ENCODE data around the gene MPHOSPH9. TPM values are rescaled to one million over a fixed set of nuclear protein-coding genes. Genes with fewer than 3 reads are reported as not detected.

The MPHOSPH9 gene
- total RNA-seq, 2 donors from 2014 or later = 68.4 to 85.3 TPM

- WGBS, 2 experiments (ENCODE audit: insufficient coverage in 1 of 2, insufficient read length in 1 of 2) = 89 to 100% methylated on average over 1 to 3 of the region's 3 CpGs
Observed at GRCh38 chr12:123109319-123109772, 123.6 kb downstream of the MPHOSPH9 start.

GRCh38 chr12:123108682-123109066, 124.3 kb downstream of the MPHOSPH9 start:
- Histone ChIP-seq H3K9ac (ENCODE audit: extremely low read depth, low read length, poor library complexity, severe bottlenecking) (no peak overlapping the region), H3K4me3 (ENCODE audit: low read length) (no peak overlapping the region), H3K9me3 (ENCODE audit: control insufficient read depth, low read length) (no peaks in the 10 kb centered on the region), H3K4me1 (ENCODE audit: control insufficient read depth, insufficient read depth, low read length) (peaks cover 8% of the 10 kb centered on the region), H3K27me3 (ENCODE audit: control insufficient read depth, insufficient read depth, low read length, poor library complexity, severe bottlenecking) (no peaks in the 10 kb centered on the region), H3K36me3 (ENCODE audit: control insufficient read depth, insufficient read depth, low read length) (no peaks in the 10 kb centered on the region), H3K27ac (ENCODE audit: low read depth, low read length) (no peak overlapping the region)
- Mint-ChIP-seq H3K4me1 (peaks cover 55% of the 10 kb centered on the region), H3K27me3 (ENCODE audit: insufficient read depth) (no peaks in the 10 kb centered on the region), H3K27ac (no peak overlapping the region), H3K36me3 (ENCODE audit: low read depth) (peaks cover 2% of the 10 kb centered on the region), H3K4me3 (no peak overlapping the region), H3K9me3 (no peaks in the 10 kb centered on the region)
- no peak for DNase-seq
- no peak for TF ChIP-seq CTCF (conservative IDR thresholded peaks at IDR 0.05)
- 89 to 98% methylated on average over 7 of the region's 7 CpGs for WGBS, 2 experiments (ENCODE audit: insufficient coverage in 1 of 2, insufficient read length in 1 of 2)

More at GRCh38 chr12:123109319-123109772, 123.6 kb downstream of the MPHOSPH9 start:
- no peak for DNase-seq
- Histone ChIP-seq H3K9ac (ENCODE audit: extremely low read depth, low read length, poor library complexity, severe bottlenecking) (no peak overlapping the region), H3K36me3 (ENCODE audit: control insufficient read depth, insufficient read depth, low read length) (no peaks in the 10 kb centered on the region), H3K27me3 (ENCODE audit: control insufficient read depth, insufficient read depth, low read length, poor library complexity, severe bottlenecking) (no peaks in the 10 kb centered on the region), H3K4me1 (ENCODE audit: control insufficient read depth, insufficient read depth, low read length) (peaks cover 8% of the 10 kb centered on the region), H3K27ac (ENCODE audit: low read depth, low read length) (no peak overlapping the region), H3K9me3 (ENCODE audit: control insufficient read depth, low read length) (no peaks in the 10 kb centered on the region), H3K4me3 (ENCODE audit: low read length) (no peak overlapping the region)
- no peaks in the 10 kb centered on the region for H3K27me3 Mint-ChIP-seq (ENCODE audit: insufficient read depth)
- no peak overlapping the region for H3K27ac Mint-ChIP-seq
- H3K36me3 Mint-ChIP-seq (ENCODE audit: low read depth) = peaks cover 2% of the 10 kb centered on the region
- H3K9me3 Mint-ChIP-seq = no peaks in the 10 kb centered on the region
- peaks cover 51% of the 10 kb centered on the region for H3K4me1 Mint-ChIP-seq
- no peak overlapping the region for H3K4me3 Mint-ChIP-seq
- TF ChIP-seq CTCF (conservative IDR thresholded peaks at IDR 0.05) = no peak

- Histone ChIP-seq H3K9me3 (ENCODE audit: control insufficient read depth, low read length) (no peaks in the 10 kb centered on the region), H3K27ac (ENCODE audit: low read depth, low read length) (no peak overlapping the region), H3K9ac (ENCODE audit: extremely low read depth, low read length, poor library complexity, severe bottlenecking) (no peak overlapping the region), H3K27me3 (ENCODE audit: control insufficient read depth, insufficient read depth, low read length, poor library complexity, severe bottlenecking) (no peaks in the 10 kb centered on the region), H3K36me3 (ENCODE audit: control insufficient read depth, insufficient read depth, low read length) (no peaks in the 10 kb centered on the region), H3K4me1 (ENCODE audit: control insufficient read depth, insufficient read depth, low read length) (peaks cover 12% of the 10 kb centered on the region), H3K4me3 (ENCODE audit: low read length) (no peak overlapping the region)
- Mint-ChIP-seq H3K27me3 (ENCODE audit: insufficient read depth) (no peaks in the 10 kb centered on the region), H3K27ac (no peak overlapping the region), H3K9me3 (no peaks in the 10 kb centered on the region), H3K36me3 (ENCODE audit: low read depth) (peaks cover 2% of the 10 kb centered on the region), H3K4me3 (no peak overlapping the region), H3K4me1 (peaks cover 57% of the 10 kb centered on the region)
- no peak for DNase-seq
- 93 to 95% methylated on average over 13 of the region's 13 CpGs for WGBS, 2 experiments (ENCODE audit: insufficient coverage in 1 of 2, insufficient read length in 1 of 2)
- TF ChIP-seq CTCF (conservative IDR thresholded peaks at IDR 0.05) = no peak
Observed at GRCh38 chr12:123107926-123108681, 124.8 kb downstream of the MPHOSPH9 start.

Measured in endodermal cell (in vitro differentiated cells).